Peyer's patch (tissue), 4 donors: ENCODE data around the gene EPM2AIP1.

Experiments
- POLR2A ChIP-seq, 2 donors: fragments of 450-650 bp; IDR thresholded peaks; one replicate each; pipeline ENCODE4 v1.5.1; 2017; ENCODE audit warnings: antibody characterized with exemption in 2 of 2, mild to moderate bottlenecking in 2 of 2, moderate library complexity in 2 of 2
- TF ChIP-seq, protein P1 (sequence below), 6 experiments: fragments of 450-650 bp in 4 of 6; fragments of 200-600 bp in 2 of 6; sonication (generic) in 1 of 6; IDR thresholded peaks; one replicate each; pipeline ENCODE4 v1.5.1; 2017 to 2019; ENCODE audit warnings: antibody characterized with exemption in 6 of 6, mild to moderate bottlenecking in 3 of 6, moderate library complexity in 1 of 6

DNA sequence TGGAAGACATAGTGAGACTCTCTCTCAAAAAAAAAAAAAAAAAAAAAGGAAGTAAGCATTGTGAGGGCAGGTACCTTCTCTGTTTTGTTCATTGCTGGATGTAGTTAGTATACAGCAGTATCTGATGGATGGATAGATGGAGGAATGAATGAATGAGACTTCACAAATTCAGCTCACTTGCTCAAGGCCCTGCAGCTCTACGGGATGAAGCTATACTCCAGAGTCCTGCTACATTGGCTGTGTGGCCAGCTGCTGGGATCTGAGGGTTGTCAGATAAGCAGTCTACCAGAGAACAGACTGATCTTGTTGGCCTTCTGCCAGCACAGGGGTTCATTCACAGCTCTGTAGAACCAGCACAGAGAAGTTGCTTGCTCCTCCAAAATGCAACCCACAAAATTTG, 35.4 kb upstream of the EPM2AIP1 start:
- TF ChIP-seq, protein P1, sequence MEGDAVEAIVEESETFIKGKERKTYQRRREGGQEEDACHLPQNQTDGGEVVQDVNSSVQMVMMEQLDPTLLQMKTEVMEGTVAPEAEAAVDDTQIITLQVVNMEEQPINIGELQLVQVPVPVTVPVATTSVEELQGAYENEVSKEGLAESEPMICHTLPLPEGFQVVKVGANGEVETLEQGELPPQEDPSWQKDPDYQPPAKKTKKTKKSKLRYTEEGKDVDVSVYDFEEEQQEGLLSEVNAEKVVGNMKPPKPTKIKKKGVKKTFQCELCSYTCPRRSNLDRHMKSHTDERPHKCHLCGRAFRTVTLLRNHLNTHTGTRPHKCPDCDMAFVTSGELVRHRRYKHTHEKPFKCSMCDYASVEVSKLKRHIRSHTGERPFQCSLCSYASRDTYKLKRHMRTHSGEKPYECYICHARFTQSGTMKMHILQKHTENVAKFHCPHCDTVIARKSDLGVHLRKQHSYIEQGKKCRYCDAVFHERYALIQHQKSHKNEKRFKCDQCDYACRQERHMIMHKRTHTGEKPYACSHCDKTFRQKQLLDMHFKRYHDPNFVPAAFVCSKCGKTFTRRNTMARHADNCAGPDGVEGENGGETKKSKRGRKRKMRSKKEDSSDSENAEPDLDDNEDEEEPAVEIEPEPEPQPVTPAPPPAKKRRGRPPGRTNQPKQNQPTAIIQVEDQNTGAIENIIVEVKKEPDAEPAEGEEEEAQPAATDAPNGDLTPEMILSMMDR (IDR thresholded peaks at IDR 0.05): no peak
- TF ChIP-seq POLR2A (IDR thresholded peaks at IDR 0.05): no peak
